A673 (cell line): ENCODE data around the gene CYLD.

Experiments
- EZH2 ChIP-seq: fragments of 200-600 bp; sonication (generic); IDR thresholded peaks from 2 replicates; pipeline ENCODE4 v1.6.1; 2017; ENCODE audit warnings: borderline replicate concordance, low read depth, mild to moderate bottlenecking, mixed read lengths, antibody characterized with exemption, low read length; ENCODE audit not compliant: poor library complexity, severe bottlenecking
- TF ChIP-seq, protein P1 (sequence below): fragments of 300-800, 200-600 bp; sonication (generic); conservative IDR thresholded peaks from 2 replicates; pipeline ENCODE4 v1.5.1; 2017; ENCODE audit warnings: low read depth, mild to moderate bottlenecking, antibody characterized with exemption, low read length, moderate library complexity, mixed read lengths

- TF ChIP-seq, protein P1, sequence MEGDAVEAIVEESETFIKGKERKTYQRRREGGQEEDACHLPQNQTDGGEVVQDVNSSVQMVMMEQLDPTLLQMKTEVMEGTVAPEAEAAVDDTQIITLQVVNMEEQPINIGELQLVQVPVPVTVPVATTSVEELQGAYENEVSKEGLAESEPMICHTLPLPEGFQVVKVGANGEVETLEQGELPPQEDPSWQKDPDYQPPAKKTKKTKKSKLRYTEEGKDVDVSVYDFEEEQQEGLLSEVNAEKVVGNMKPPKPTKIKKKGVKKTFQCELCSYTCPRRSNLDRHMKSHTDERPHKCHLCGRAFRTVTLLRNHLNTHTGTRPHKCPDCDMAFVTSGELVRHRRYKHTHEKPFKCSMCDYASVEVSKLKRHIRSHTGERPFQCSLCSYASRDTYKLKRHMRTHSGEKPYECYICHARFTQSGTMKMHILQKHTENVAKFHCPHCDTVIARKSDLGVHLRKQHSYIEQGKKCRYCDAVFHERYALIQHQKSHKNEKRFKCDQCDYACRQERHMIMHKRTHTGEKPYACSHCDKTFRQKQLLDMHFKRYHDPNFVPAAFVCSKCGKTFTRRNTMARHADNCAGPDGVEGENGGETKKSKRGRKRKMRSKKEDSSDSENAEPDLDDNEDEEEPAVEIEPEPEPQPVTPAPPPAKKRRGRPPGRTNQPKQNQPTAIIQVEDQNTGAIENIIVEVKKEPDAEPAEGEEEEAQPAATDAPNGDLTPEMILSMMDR, result no peak
- TF ChIP-seq EZH2, result no peak
Measured at GRCh38 chr16:50808929-50809538, 67.1 kb downstream of the CYLD start.
